Mucosa of rectum (tissue), 2 donors: ENCODE measurements around the gene ADARB2.
"Not testable (repeated sequence)": the region's sequence is repeated elsewhere in the genome, so short reads cannot be mapped to it uniquely, and the experiment has no call there.

ENCODE experiments used
- H3K27ac ChIP-seq, 2 donors: one replicate each; pipeline ENCODE4 v1.7.0; 2013; ENCODE audit warnings: inconsistent platforms in 2 of 2, low read depth in 2 of 2, low read length in 2 of 2
- H3K27me3 ChIP-seq, 2 donors: one replicate each; pipeline ENCODE4 v1.7.0; 2013; ENCODE audit warnings: low read length in 2 of 2; ENCODE audit not compliant: control insufficient read depth in 2 of 2, insufficient read depth in 2 of 2
- H3K36me3 ChIP-seq, 2 donors: one replicate each; pipeline ENCODE4 v1.7.0; 2013; ENCODE audit warnings: low read length in 2 of 2; ENCODE audit not compliant: control insufficient read depth in 2 of 2, insufficient read depth in 2 of 2
- H3K4me1 ChIP-seq, 2 donors: one replicate each; pipeline ENCODE4 v1.7.0; 2013; ENCODE audit warnings: low read length in 2 of 2, mild to moderate bottlenecking in 1 of 2; ENCODE audit not compliant: control insufficient read depth in 2 of 2, insufficient read depth in 2 of 2
- H3K4me3 ChIP-seq, 2 donors: one replicate each; pipeline ENCODE4 v1.7.0; 2013; ENCODE audit warnings: low read length in 2 of 2
- H3K9ac ChIP-seq, 2 donors: one replicate each; pipeline ENCODE4 v1.7.0; 2013; ENCODE audit warnings: low read length in 2 of 2, low read depth in 1 of 2, mild to moderate bottlenecking in 1 of 2
- H3K9me3 ChIP-seq, 2 donors: one replicate each; pipeline ENCODE4 v1.7.0; 2013; ENCODE audit warnings: low read length in 2 of 2; ENCODE audit not compliant: control insufficient read depth in 2 of 2
- donor health status: healthy.
- donor health status: Normal muscosa, but diverticular disease.

ADARB2 gene

DNA sequence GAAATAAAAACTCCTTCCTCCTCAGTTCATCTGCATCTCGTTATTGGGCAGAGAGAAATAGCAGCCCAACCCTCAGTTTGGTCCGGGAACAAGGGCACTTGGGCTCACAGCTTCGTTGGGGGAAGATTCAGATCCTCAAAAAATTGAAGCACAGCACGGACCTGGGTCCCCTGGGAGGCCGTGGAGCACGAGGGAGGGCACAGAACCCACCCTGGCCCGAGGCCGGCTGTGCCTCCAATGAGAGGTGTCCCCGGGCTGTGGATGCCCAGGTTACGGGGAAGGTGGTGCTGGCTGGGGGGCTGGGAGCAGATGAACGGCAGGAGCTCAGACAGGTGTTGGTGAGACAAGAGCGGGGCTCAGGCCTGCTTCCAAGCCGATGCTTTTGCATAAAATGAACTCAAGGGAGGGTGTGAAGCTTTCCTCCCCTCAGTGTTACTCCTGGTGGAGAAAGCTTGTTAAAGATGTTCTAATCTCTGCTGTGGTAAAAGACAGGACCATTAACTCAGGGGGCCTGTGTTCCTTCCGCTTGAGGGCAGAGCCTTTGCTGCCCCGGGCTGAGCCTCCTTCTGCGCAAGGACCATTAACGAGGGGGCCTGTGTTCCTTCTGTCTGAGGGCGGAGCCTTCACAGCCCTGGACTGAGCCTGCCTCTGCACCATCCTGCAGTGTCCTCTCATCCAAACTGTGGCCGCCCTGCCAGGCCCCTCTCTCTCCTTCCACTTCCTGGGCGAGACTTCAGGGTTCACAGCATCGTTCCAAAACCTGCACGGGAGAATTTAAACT is 302.2 kb downstream of the ADARB2 start:
- Histone ChIP-seq H3K4me1 (no peaks in the 10 kb centered on the region), H3K27me3 (no peaks in the 10 kb centered on the region), H3K9me3 (no peaks in the 10 kb centered on the region), H3K36me3 (no peaks in the 10 kb centered on the region), H3K4me3 (no peak overlapping the region), H3K27ac (no peak overlapping the region), H3K9ac (no peak overlapping the region)

GRCh38 chr10:1434202-1434601 is 303.1 kb downstream of the ADARB2 start:
- Histone ChIP-seq H3K9ac (no peak overlapping the region), H3K4me1 (no peaks in the 10 kb centered on the region), H3K27me3 (no peaks in the 10 kb centered on the region), H3K36me3 (no peaks in the 10 kb centered on the region), H3K27ac (no peak overlapping the region), H3K9me3 (no peaks in the 10 kb centered on the region), H3K4me3 (no peak overlapping the region)

GRCh38 chr10:1432161-1432560 is 305.2 kb downstream of the ADARB2 start:
- peak overlapping the region in 1 of 2 donors; percentile 38 for H3K27ac ChIP-seq
- no peak overlapping the region for H3K9ac ChIP-seq
- no peaks in the 10 kb centered on the region for H3K36me3 ChIP-seq
- H3K27me3 ChIP-seq, result no peaks in the 10 kb centered on the region
- no peaks in the 10 kb centered on the region for H3K9me3 ChIP-seq
- no peaks in the 10 kb centered on the region for H3K4me1 ChIP-seq
- no peak overlapping the region for H3K4me3 ChIP-seq

DNA sequence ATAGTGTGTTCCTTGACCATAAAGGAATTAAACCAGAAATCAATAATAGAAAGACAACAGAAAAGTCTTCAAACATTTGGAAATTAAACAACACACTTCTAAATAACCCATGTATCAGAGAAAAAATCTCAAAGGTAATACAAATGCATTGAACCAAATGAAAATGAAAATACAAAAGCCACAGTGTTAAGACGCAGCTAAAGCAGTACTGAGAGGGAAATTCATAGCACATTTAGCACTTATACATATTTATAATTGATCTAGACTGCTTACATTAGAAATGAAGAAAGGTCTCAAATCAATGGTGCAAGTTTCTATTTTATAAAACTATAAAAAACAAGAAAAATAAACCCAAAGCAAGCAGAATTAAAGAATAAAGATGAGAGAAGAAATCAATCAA is 306.1 kb downstream of the ADARB2 start:
- Histone ChIP-seq H3K27ac (no peak overlapping the region), H3K9ac (no peak overlapping the region), H3K36me3 (no peaks in the 10 kb centered on the region), H3K27me3 (no peaks in the 10 kb centered on the region), H3K4me3 (no peak overlapping the region), H3K4me1 (no peaks in the 10 kb centered on the region), H3K9me3 (no peaks in the 10 kb centered on the region)

DNA sequence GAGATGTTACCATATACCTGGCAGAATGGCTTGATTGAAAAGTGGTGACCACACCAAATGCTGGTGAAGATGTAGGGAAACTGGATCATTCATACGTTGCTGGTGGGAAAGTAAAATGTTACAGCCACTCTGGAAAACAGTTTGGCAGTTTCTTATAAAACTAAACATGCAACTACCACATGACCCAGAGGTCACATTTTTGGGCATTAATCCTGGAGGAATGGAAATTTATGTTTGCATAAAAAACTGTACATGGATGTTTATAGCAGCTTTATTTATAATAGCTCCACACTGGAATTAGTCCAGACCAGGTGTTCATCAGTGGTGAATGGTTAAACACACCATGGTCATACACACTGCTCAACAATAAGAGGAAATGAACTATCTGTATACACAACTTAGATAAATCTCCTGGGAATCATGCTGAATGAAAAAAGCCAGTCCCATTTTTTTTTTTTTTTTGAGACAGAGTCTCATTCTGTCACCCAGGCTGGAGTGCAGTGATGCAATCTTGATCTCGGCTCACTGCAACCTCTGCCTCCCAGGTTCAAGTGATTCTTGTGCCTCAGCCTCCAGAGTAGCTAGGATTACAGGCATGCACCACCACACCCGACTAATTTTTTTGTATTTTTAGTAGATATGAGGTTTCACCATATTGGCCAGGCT is 309.7 kb downstream of the ADARB2 start:
- H3K4me3 ChIP-seq, H3K9me3 ChIP-seq, H3K27ac ChIP-seq, H3K27me3 ChIP-seq, H3K9ac ChIP-seq, H3K36me3 ChIP-seq, H3K4me1 ChIP-seq: not testable (repeated sequence)

GRCh38 chr10:1426786-1427185 is 310.5 kb downstream of the ADARB2 start:
- no peaks in the 10 kb centered on the region for H3K36me3 ChIP-seq
- H3K9ac ChIP-seq, result no peak overlapping the region
- peaks cover 0 to 3% of the 10 kb centered on the region in 2 donors for H3K27me3 ChIP-seq
- H3K4me3 ChIP-seq, result no peak overlapping the region
- H3K9me3 ChIP-seq, result no peaks in the 10 kb centered on the region
- H3K27ac ChIP-seq, result no peak overlapping the region
- H3K4me1 ChIP-seq, result no peaks in the 10 kb centered on the region

DNA sequence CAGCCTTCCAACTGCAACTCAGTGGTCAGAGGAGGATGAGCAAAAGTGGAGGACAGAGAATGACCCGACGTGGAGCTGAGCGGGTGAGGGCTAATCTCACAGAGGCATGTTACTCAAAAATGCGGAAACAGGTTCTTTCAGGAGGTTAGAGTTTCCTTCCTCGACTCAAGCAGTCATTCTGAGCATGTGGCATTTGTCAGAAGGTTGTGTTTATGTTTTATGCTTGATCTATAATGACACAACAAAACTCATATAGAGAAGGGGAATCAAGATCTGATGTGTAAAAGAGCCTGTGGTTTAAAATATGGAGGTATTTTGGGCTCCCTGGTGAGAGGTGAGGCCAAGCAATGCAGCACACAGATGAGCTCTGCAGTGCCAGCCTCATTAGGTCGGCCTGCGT is 311.4 kb downstream of the ADARB2 start:
- H3K9ac ChIP-seq, result no peak overlapping the region
- no peaks in the 10 kb centered on the region for H3K36me3 ChIP-seq
- no peaks in the 10 kb centered on the region for H3K4me1 ChIP-seq
- H3K4me3 ChIP-seq, result no peak overlapping the region
- no peak overlapping the region for H3K27ac ChIP-seq
- peaks cover 0 to 3% of the 10 kb centered on the region in 2 donors for H3K27me3 ChIP-seq
- no peaks in the 10 kb centered on the region for H3K9me3 ChIP-seq

GRCh38 chr10:1424648-1425047 is 312.7 kb downstream of the ADARB2 start:
- Histone ChIP-seq H3K9ac (no peak overlapping the region), H3K36me3 (no peaks in the 10 kb centered on the region), H3K4me3 (no peak overlapping the region), H3K4me1 (peaks cover 0 to 2% of the 10 kb centered on the region in 2 donors), H3K27me3 (peaks cover 5 to 6% of the 10 kb centered on the region in 2 donors), H3K27ac (no peak overlapping the region), H3K9me3 (no peaks in the 10 kb centered on the region)

DNA sequence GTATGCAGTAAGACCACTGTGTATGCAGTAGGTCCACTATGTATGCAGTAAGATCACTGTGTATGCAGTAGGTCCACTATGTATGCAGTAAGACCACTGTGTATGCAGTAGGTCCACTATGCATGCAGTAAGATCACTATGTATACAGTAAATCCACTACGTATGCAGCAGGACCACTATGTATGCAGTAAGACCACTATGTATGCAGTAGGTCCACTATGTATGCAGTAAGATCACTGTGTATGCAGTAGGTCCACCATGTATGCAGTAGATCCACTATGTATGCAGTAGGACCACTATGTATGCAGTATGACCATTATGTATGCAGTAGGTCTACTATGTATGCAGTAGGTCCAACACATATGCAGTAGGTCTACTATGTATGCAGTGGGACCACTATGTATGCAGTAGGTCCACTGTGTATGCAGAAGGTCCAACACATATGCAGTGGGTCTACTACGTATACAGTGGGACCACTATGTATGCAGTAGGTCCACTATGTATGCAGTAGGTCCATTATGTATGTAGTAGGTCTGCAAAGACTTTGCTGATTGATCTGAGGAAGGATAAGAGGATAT is 313.6 kb downstream of the ADARB2 start:
- Histone ChIP-seq H3K4me1 (peaks cover 0 to 2% of the 10 kb centered on the region in 2 donors), H3K9ac (no peak overlapping the region), H3K36me3 (no peaks in the 10 kb centered on the region), H3K27me3 (peaks cover 5 to 10% of the 10 kb centered on the region in 2 donors), H3K27ac (no peak overlapping the region), H3K4me3 (no peak overlapping the region), H3K9me3 (no peaks in the 10 kb centered on the region)

- Histone ChIP-seq H3K4me3 (no peak overlapping the region), H3K36me3 (no peaks in the 10 kb centered on the region), H3K27me3 (peaks cover 8 to 10% of the 10 kb centered on the region in 2 donors), H3K9me3 (no peaks in the 10 kb centered on the region), H3K4me1 (peaks cover 0 to 2% of the 10 kb centered on the region in 2 donors), H3K27ac (no peak overlapping the region), H3K9ac (no peak overlapping the region)
Measured at GRCh38 chr10:1422275-1422674, 315.1 kb downstream of the ADARB2 start.
